Neural cell (in vitro differentiated cells): ENCODE measurements around the gene OSBPL2.

Experiments used
- EP300 ChIP-seq: fragments of 450-650 bp; conservative IDR thresholded peaks from 2 replicates; pipeline ENCODE4 v1.6.1; 2014; ENCODE audit warnings: antibody characterized with exemption, mild to moderate bottlenecking, moderate library complexity; ENCODE audit not compliant: poor library complexity, severe bottlenecking
- EZH2 ChIP-seq: fragments of 200-600, 300-800 bp; shearing (Covaris generic), sonication (generic); IDR thresholded peaks from 2 replicates; pipeline ENCODE4 v1.6.1; 2014; ENCODE audit warnings: antibody characterized with exemption, low read length, borderline replicate concordance, mild to moderate bottlenecking; ENCODE audit not compliant: insufficient read depth, poor library complexity, severe bottlenecking
- MXI1 ChIP-seq: fragments of 450-650 bp; conservative IDR thresholded peaks from 2 replicates; pipeline ENCODE4 v1.6.1; 2014; ENCODE audit warnings: antibody characterized with exemption, mild to moderate bottlenecking; ENCODE audit not compliant: poor library complexity, severe bottlenecking
- POLR2AphosphoS5 ChIP-seq: IDR thresholded peaks from 2 replicates; pipeline ENCODE4 v1.6.1; 2012
- RAD21 ChIP-seq: fragments of 450-650 bp; conservative IDR thresholded peaks from 2 replicates; pipeline ENCODE4 v1.6.1; 2014; ENCODE audit warnings: antibody characterized with exemption, mild to moderate bottlenecking, moderate library complexity
- REST ChIP-seq: IDR thresholded peaks from 2 replicates; pipeline ENCODE4 v1.6.1; 2012; ENCODE audit warnings: borderline replicate concordance
- SMC3 ChIP-seq: fragments of 450-650 bp; conservative IDR thresholded peaks from 2 replicates; pipeline ENCODE4 v1.6.1; 2014; ENCODE audit warnings: antibody characterized with exemption, mild to moderate bottlenecking, moderate library complexity; ENCODE audit not compliant: poor library complexity
- TAF1 ChIP-seq: IDR thresholded peaks from 2 replicates; pipeline ENCODE4 v1.6.1; 2012; ENCODE audit warnings: low read depth
- TF ChIP-seq, protein P1 (sequence below): fragments of 450-650 bp; IDR thresholded peaks from 2 replicates; pipeline ENCODE4 v1.5.1; 2014; ENCODE audit warnings: antibody characterized with exemption, mild to moderate bottlenecking, moderate library complexity; ENCODE audit not compliant: poor library complexity, severe bottlenecking

GRCh38 chr20:62259294-62259565 is 20.9 kb downstream of the OSBPL2 start:
- TF ChIP-seq, protein P1, sequence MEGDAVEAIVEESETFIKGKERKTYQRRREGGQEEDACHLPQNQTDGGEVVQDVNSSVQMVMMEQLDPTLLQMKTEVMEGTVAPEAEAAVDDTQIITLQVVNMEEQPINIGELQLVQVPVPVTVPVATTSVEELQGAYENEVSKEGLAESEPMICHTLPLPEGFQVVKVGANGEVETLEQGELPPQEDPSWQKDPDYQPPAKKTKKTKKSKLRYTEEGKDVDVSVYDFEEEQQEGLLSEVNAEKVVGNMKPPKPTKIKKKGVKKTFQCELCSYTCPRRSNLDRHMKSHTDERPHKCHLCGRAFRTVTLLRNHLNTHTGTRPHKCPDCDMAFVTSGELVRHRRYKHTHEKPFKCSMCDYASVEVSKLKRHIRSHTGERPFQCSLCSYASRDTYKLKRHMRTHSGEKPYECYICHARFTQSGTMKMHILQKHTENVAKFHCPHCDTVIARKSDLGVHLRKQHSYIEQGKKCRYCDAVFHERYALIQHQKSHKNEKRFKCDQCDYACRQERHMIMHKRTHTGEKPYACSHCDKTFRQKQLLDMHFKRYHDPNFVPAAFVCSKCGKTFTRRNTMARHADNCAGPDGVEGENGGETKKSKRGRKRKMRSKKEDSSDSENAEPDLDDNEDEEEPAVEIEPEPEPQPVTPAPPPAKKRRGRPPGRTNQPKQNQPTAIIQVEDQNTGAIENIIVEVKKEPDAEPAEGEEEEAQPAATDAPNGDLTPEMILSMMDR = no peak
- TF ChIP-seq EP300 = no peak
- TF ChIP-seq RAD21 = no peak
- TF ChIP-seq REST = no peak
- TF ChIP-seq POLR2AphosphoS5 = no peak
- no peak for TF ChIP-seq EZH2
- no peak for TF ChIP-seq SMC3
- TF ChIP-seq TAF1 = no peak
- TF ChIP-seq MXI1 = no peak
